ENCODE data around the gene CARD8. TPM values are rescaled to one million over a fixed set of nuclear protein-coding genes. Genes with fewer than 3 reads are reported as not detected.
A peak's percentile ranks its signal among the peaks of the same experiment; 100 is the strongest.

The CARD8 gene
- total RNA-seq, 1 experiment from 2014 or later = 17.7 TPM

- ChIA-PET POLR2A (interaction anchor here (1.1 to 2.9 kb wide), 2 partner anchors 32 to 192 kb away, joined by 4 to 32 read pairs; partner anchors contain the start of gene TMEM143), CTCF (no interaction called here)
- no peaks in the 10 kb centered on the region for H3K4me1 ChIP-seq
- no peaks in the 10 kb centered on the region for H3K9me3 ChIP-seq
- intact Hi-C loops (cut with micrococcal nuclease; ENCODE audit: unreplicated experiment) = loop anchor here (5.0 kb wide), 1 partner anchor 91 kb away; no protein-coding TSS in a partner anchor
- no peak for DNase-seq
- no peak overlapping the region for H3K27ac Mint-ChIP-seq (ENCODE audit: unreplicated experiment)
- peaks cover 8% of the 10 kb centered on the region for H3K4me1 Mint-ChIP-seq (ENCODE audit: low read depth, unreplicated experiment)
- no peaks in the 10 kb centered on the region for H3K9me3 Mint-ChIP-seq (ENCODE audit: unreplicated experiment)
- peak overlapping the region; percentile 100 for H3K4me3 ChIP-seq (ENCODE audit: low read depth, low read length)
- H3K36me3 Mint-ChIP-seq (ENCODE audit: insufficient read depth, unreplicated experiment) = peaks cover 21% of the 10 kb centered on the region
- no peaks in the 10 kb centered on the region for H3K27me3 ChIP-seq (replicated peaks; ENCODE audit: control insufficient read depth, insufficient read depth, low read length)
- TF ChIP-seq CTCF (IDR thresholded peaks at IDR 0.05; ENCODE audit: insufficient read depth in 1 of 2, low read depth in 1 of 2, low read length in 1 of 2, severe bottlenecking in 1 of 2, unreplicated experiment in 1 of 2) = no peak
- BruUV-seq (replicated peaks) = no TSS peak
- H3K27me3 Mint-ChIP-seq (ENCODE audit: insufficient read depth, unreplicated experiment) = no peaks in the 10 kb centered on the region
- peak overlapping the region; percentile 77 for H3K4me3 Mint-ChIP-seq (ENCODE audit: unreplicated experiment)
- H3K36me3 ChIP-seq (ENCODE audit: control insufficient read depth, insufficient read depth, low read length) = peaks cover 4% of the 10 kb centered on the region; the same call in 1 of the 2 replicates
Observed at GRCh38 chr19:48171710-48172109, 84.0 kb downstream of the CARD8 start.

GRCh38 chr19:48170817-48171347, 84.8 kb downstream of the CARD8 start:
- POLR2A ChIA-PET = interaction anchor here (0.5 to 2.9 kb wide), 4 partner anchors 33 to 1454 kb away, joined by 3 to 32 read pairs (median 4); partner anchors contain the start of genes PRKD2 and TMEM143
- Histone ChIP-seq H3K36me3 (ENCODE audit: control insufficient read depth, insufficient read depth, low read length) (peaks cover 4% of the 10 kb centered on the region; the same call in 1 of the 2 replicates), H3K4me3 (ENCODE audit: low read depth, low read length) (peak overlapping the region; percentile 100), H3K9me3 (no peaks in the 10 kb centered on the region), H3K4me1 (no peaks in the 10 kb centered on the region), H3K27me3 (replicated peaks; ENCODE audit: control insufficient read depth, insufficient read depth, low read length) (no peaks in the 10 kb centered on the region)
- Mint-ChIP-seq H3K4me1 (ENCODE audit: low read depth, unreplicated experiment) (peaks cover 8% of the 10 kb centered on the region), H3K27me3 (ENCODE audit: insufficient read depth, unreplicated experiment) (no peaks in the 10 kb centered on the region), H3K27ac (ENCODE audit: unreplicated experiment) (peak overlapping the region; percentile 87), H3K36me3 (ENCODE audit: insufficient read depth, unreplicated experiment) (peaks cover 21% of the 10 kb centered on the region), H3K4me3 (ENCODE audit: unreplicated experiment) (peak overlapping the region; percentile 77), H3K9me3 (ENCODE audit: unreplicated experiment) (no peaks in the 10 kb centered on the region)
- intact Hi-C loops (cut with micrococcal nuclease; ENCODE audit: unreplicated experiment) = loop anchor here (5.0 kb wide), 1 partner anchor 91 kb away; no protein-coding TSS in a partner anchor
- no peak for DNase-seq
- TF ChIP-seq CTCF (IDR thresholded peaks at IDR 0.05; ENCODE audit: insufficient read depth in 1 of 2, low read depth in 1 of 2, low read length in 1 of 2, severe bottlenecking in 1 of 2, unreplicated experiment in 1 of 2) = no peak
- CTCF ChIA-PET = interaction anchor here (0.5 kb wide), 1 partner anchor 847 kb away, joined by 3 read pairs; no protein-coding TSS in a partner anchor
- no TSS peak for BruUV-seq (replicated peaks)

- BruUV-seq (replicated peaks) = no TSS peak
- peaks cover 4% of the 10 kb centered on the region; the same call in 1 of the 2 replicates for H3K36me3 ChIP-seq (ENCODE audit: control insufficient read depth, insufficient read depth, low read length)
- Mint-ChIP-seq H3K27me3 (ENCODE audit: insufficient read depth, unreplicated experiment) (no peaks in the 10 kb centered on the region), H3K36me3 (ENCODE audit: insufficient read depth, unreplicated experiment) (peaks cover 23% of the 10 kb centered on the region), H3K4me1 (ENCODE audit: low read depth, unreplicated experiment) (peaks cover 8% of the 10 kb centered on the region), H3K4me3 (ENCODE audit: unreplicated experiment) (peak within 1 kb of the TSS; percentile 77), H3K27ac (ENCODE audit: unreplicated experiment) (peak within 1 kb of the TSS; percentile 87), H3K9me3 (ENCODE audit: unreplicated experiment) (no peaks in the 10 kb centered on the region)
- DNase-seq = peak; percentile 97
- TF ChIP-seq CTCF (IDR thresholded peaks at IDR 0.05; ENCODE audit: insufficient read depth in 1 of 2, low read depth in 1 of 2, low read length in 1 of 2, severe bottlenecking in 1 of 2, unreplicated experiment in 1 of 2) = no peak
- ChIA-PET POLR2A (interaction anchor here (0.6 to 2.9 kb wide), 15 partner anchors 10 to 449 kb away, joined by 3 to 32 read pairs (median 5); partner anchors contain the start of genes CARD8, PLA2G4C, RPL18 and SPHK2), CTCF (interaction anchor here (0.5 to 1.5 kb wide), 15 partner anchors 14 to 847 kb away, joined by 3 to 11 read pairs (median 4); partner anchors contain the start of genes CARD8 and PLA2G4C)
- intact Hi-C loops (cut with micrococcal nuclease; ENCODE audit: unreplicated experiment) = loop anchor here (1.0 to 5.0 kb wide), 2 partner anchors 33 to 92 kb away; no protein-coding TSS in a partner anchor
- H3K4me1 ChIP-seq = no peaks in the 10 kb centered on the region
- H3K27me3 ChIP-seq (replicated peaks; ENCODE audit: control insufficient read depth, insufficient read depth, low read length) = no peaks in the 10 kb centered on the region
- H3K9me3 ChIP-seq = no peaks in the 10 kb centered on the region
- peak within 1 kb of the TSS; percentile 100 for H3K4me3 ChIP-seq (ENCODE audit: low read depth, low read length)
Observed at GRCh38 chr19:48169939-48170803, 85.5 kb downstream of the CARD8 start, which contains the start of the genes LIG1 and ZSWIM9. Gene LIG1, minus strand, starts transcription at chr19:48170344. Its CDS starts 4,778 bp downstream, at chr19:48165566. Gene ZSWIM9, plus strand, starts transcription at chr19:48170680. Its CDS starts 1,123 bp downstream, at chr19:48171803.

All from Caco-2 (cell line).